OCI-LY7 (cell line): ENCODE data around the gene ALG14. TPM values are rescaled to one million over a fixed set of nuclear protein-coding genes. Genes with fewer than 3 reads are reported as not detected.

Experiments used
- BruUV-seq: library from RNA; stranded (reverse); fragments of 400-500 nt; replicated peaks from 2 replicates; lab custom pipeline; 2021; lab: Mats Ljungman, UMichigan
- CTCF ChIA-PET: fragments of 300-600 bp; sonication (Branson Sonifier 250); formaldehyde crosslinking; loops from one replicate; lab custom pipeline; 2022; ENCODE audit warnings: antibody characterized with exemption; ENCODE audit not compliant: unreplicated experiment; lab: Charles Lee
- POLR2A ChIA-PET: fragments of 300-600 bp; sonication (Branson Sonifier 250); formaldehyde crosslinking; loops from one replicate; lab custom pipeline; 2022; ENCODE audit warnings: antibody characterized with exemption; lab: Charles Lee
- DNase-seq: peaks from one replicate; pipeline ENCODE4 v3.0.0-alpha.2; 2015; ENCODE audit warnings: low spot score
- H2AFZ ChIP-seq: fragments of 200-600 bp; sonication (generic), shearing (Covaris generic); 2 replicates; pipeline ENCODE4 v1.6.1; 2014; ENCODE audit warnings: mild to moderate bottlenecking, antibody characterized with exemption, low read length, moderate library complexity
- H3K27ac ChIP-seq: fragments of 200-600 bp; sonication (generic); 2 replicates; pipeline ENCODE4 v1.5.1; 2014; ENCODE audit warnings: mixed run types, low read depth, mild to moderate bottlenecking, moderate library complexity, low read length, inconsistent platforms; ENCODE audit not compliant: poor library complexity, severe bottlenecking
- H3K36me3 ChIP-seq: fragments of 200-600 bp; sonication (generic); 2 replicates; pipeline ENCODE4 v1.6.1; 2014; ENCODE audit warnings: mild to moderate bottlenecking, antibody characterized with exemption, low read length, moderate library complexity, mixed read lengths; ENCODE audit not compliant: insufficient read depth
- H3K4me1 ChIP-seq: fragments of 200-600 bp; sonication (generic); 2 replicates; pipeline ENCODE4 v1.5.1; 2014; ENCODE audit warnings: mild to moderate bottlenecking, low read length; ENCODE audit not compliant: insufficient read depth, poor library complexity, severe bottlenecking
- H3K4me2 ChIP-seq: fragments of 200-600 bp; sonication (generic); 2 replicates; pipeline ENCODE4 v1.6.1; 2014; ENCODE audit warnings: mild to moderate bottlenecking, low read length
- H3K4me3 ChIP-seq: fragments of 200-600 bp; sonication (generic); 2 replicates; pipeline ENCODE4 v1.5.1; 2014; ENCODE audit warnings: mild to moderate bottlenecking, low read depth, low read length; ENCODE audit not compliant: poor library complexity, severe bottlenecking
- H3K79me2 ChIP-seq: fragments of 200-600 bp; sonication (generic); 2 replicates; pipeline ENCODE4 v1.6.1; 2016; ENCODE audit warnings: low read depth, mild to moderate bottlenecking, low read length, moderate library complexity, mixed read lengths; ENCODE audit not compliant: insufficient read depth
- H3K9me2 ChIP-seq: fragments of 200-600 bp; sonication (generic); 2 replicates; pipeline ENCODE4 v1.6.1; 2016; ENCODE audit warnings: mild to moderate bottlenecking, low read length, mixed read lengths; ENCODE audit not compliant: insufficient read depth
- H3K9me3 ChIP-seq: fragments of 200-600 bp; sonication (generic); 2 replicates; pipeline ENCODE4 v1.6.1; 2014; ENCODE audit warnings: mild to moderate bottlenecking, mixed run types, low read length, mixed read lengths
- H4K20me1 ChIP-seq: fragments of 200-600 bp; sonication (generic); 2 replicates; pipeline ENCODE4 v1.6.1; 2014; ENCODE audit warnings: mild to moderate bottlenecking, antibody characterized with exemption, low read length, moderate library complexity, mixed read lengths; ENCODE audit not compliant: insufficient read depth
- EZH2phosphoT487 ChIP-seq: fragments of 200-600 bp; sonication (generic); IDR thresholded peaks from 2 replicates; pipeline ENCODE4 v1.6.1; 2018; ENCODE audit warnings: low read depth, borderline replicate concordance, mild to moderate bottlenecking, mixed run types, antibody characterized with exemption, low read length, moderate library complexity, mixed read lengths
- intact Hi-C: fragments of 100-400 bp; cut with micrococcal nuclease; formaldehyde crosslinking; loops from one replicate; pipeline ENCODE4 v1.10.0; 2022; ENCODE audit not compliant: unreplicated experiment
- total RNA-seq, 2 experiments: library from RNA; depleted of rRNA in 1 of 2; stranded (reverse); fragments of >200 nt in 1 of 2; shearing (Covaris generic) in 1 of 2; gene quantifications; 2 replicates each; pipeline ENCODE4 v1.2.3, GENCODE V29; 2014 to 2022
- TF ChIP-seq, protein P1 (sequence below): fragments of 200-600 bp; sonication (generic); conservative IDR thresholded peaks from 2 replicates; pipeline ENCODE4 v1.5.1; 2014; ENCODE audit warnings: mild to moderate bottlenecking, antibody characterized with exemption, low read length, moderate library complexity, mixed read lengths

Gene ALG14
- total RNA-seq, 2 experiments from 2014 or later, result 1.6 to 8.3 TPM

DNA sequence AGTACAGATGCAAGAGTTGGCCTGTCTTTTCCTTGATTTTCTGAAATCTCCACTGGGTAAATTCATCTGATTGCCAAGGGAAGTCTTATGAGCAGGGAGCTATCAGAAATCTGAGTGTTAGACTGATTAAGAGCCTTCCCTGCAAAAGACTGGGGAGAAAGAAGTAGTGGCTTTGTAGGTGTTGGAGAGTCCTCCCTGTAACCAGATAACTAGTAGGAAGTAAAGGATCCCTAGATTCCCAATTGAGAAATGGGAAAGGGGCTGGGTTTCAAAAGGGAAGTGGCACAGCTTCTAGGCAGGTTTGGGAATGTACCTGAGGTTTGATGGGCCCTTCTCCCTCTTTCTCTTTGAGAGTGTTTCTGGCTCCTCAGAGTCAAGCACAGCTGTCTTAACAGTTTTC, 46.5 kb upstream of the ALG14 start:
- Histone ChIP-seq H3K36me3 (no peaks in the 10 kb centered on the region), H3K9me2 (no peaks in the 10 kb centered on the region), H3K4me3 (no peak overlapping the region), H3K27ac (no peak overlapping the region), H3K79me2 (no peaks in the 10 kb centered on the region), H3K4me1 (peaks cover 5% of the 10 kb centered on the region), H3K9me3 (no peaks in the 10 kb centered on the region), H2AFZ (no peak overlapping the region), H4K20me1 (no peaks in the 10 kb centered on the region), H3K4me2 (no peak overlapping the region)
- DNase-seq, result no peak
- CTCF ChIA-PET, result no interaction called here
- no TSS peak for BruUV-seq
- intact Hi-C loops, result no loop called here
- POLR2A ChIA-PET, result interaction anchor here (1.8 kb wide), 1 partner anchor 16 kb away, joined by 4 read pairs; no protein-coding TSS in a partner anchor
- no peak for TF ChIP-seq EZH2phosphoT487
- TF ChIP-seq, protein P1, sequence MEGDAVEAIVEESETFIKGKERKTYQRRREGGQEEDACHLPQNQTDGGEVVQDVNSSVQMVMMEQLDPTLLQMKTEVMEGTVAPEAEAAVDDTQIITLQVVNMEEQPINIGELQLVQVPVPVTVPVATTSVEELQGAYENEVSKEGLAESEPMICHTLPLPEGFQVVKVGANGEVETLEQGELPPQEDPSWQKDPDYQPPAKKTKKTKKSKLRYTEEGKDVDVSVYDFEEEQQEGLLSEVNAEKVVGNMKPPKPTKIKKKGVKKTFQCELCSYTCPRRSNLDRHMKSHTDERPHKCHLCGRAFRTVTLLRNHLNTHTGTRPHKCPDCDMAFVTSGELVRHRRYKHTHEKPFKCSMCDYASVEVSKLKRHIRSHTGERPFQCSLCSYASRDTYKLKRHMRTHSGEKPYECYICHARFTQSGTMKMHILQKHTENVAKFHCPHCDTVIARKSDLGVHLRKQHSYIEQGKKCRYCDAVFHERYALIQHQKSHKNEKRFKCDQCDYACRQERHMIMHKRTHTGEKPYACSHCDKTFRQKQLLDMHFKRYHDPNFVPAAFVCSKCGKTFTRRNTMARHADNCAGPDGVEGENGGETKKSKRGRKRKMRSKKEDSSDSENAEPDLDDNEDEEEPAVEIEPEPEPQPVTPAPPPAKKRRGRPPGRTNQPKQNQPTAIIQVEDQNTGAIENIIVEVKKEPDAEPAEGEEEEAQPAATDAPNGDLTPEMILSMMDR, result no peak

DNA sequence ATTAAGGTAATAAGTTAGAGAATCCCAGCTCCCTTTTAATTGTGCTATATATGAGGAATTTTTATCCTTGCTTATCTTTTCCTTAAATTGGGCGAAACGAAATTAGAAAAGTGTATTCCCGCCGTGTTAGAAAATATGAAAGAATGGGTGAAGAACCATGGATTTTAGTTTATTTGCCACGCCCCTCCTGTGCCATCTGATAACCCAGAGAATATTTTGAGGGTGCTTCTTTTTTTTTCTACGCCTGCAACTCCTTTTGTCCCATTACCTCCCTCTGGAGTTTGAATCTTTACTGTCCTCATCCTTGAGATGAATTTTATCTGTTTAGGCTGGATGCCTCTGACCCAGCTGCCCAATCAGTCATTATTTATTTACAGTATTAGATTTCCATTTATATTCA, 46.0 kb upstream of the ALG14 start:
- ChIA-PET CTCF (no interaction called here), POLR2A (interaction anchor here (1.8 kb wide), 1 partner anchor 17 kb away, joined by 4 read pairs; no protein-coding TSS in a partner anchor)
- no TSS peak for BruUV-seq
- Histone ChIP-seq H3K79me2 (no peaks in the 10 kb centered on the region), H3K4me3 (no peak overlapping the region), H3K27ac (no peak overlapping the region), H3K4me2 (no peak overlapping the region), H3K4me1 (peaks cover 5% of the 10 kb centered on the region), H2AFZ (no peak overlapping the region), H3K36me3 (no peaks in the 10 kb centered on the region), H3K9me2 (no peaks in the 10 kb centered on the region), H3K9me3 (no peaks in the 10 kb centered on the region), H4K20me1 (no peaks in the 10 kb centered on the region)
- intact Hi-C loops, result no loop called here
- DNase-seq, result no peak
- TF ChIP-seq EZH2phosphoT487, result no peak
- TF ChIP-seq, protein P1, result no peak

DNA sequence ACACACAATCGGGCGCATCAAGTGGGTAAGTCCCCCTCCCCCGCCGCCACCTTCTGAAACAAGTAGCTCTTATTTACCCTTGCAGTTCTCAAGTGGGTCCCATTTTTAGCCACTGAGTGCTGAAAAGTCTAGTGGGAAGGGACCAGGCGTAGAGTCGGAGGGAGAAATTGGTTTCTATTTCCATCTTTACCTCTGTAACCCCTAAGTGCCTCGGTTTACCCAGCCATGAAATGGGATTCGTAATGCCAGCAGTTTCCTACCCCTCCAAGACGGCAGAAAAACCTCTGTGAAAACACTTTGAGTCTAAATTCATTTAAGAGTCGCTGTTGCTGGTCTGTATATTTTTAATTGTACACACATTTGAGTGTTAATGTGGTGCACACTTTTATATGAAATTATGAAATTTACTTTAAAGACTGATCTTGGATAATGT, 45.3 kb upstream of the ALG14 start:
- ChIA-PET CTCF (interaction anchor here (0.6 kb wide), 2 partner anchors 15 to 116 kb away, joined by 5 to 6 read pairs; no protein-coding TSS in a partner anchor), POLR2A (interaction anchor here (1.8 kb wide), 1 partner anchor 18 kb away, joined by 4 read pairs; no protein-coding TSS in a partner anchor)
- Histone ChIP-seq H3K9me2 (no peaks in the 10 kb centered on the region), H2AFZ (no peak overlapping the region), H3K4me1 (peaks cover 5% of the 10 kb centered on the region), H3K4me3 (no peak overlapping the region), H3K9me3 (no peaks in the 10 kb centered on the region), H3K27ac (no peak overlapping the region), H4K20me1 (no peaks in the 10 kb centered on the region), H3K79me2 (no peaks in the 10 kb centered on the region), H3K36me3 (no peaks in the 10 kb centered on the region), H3K4me2 (no peak overlapping the region)
- no peak for DNase-seq
- TF ChIP-seq EZH2phosphoT487, result no peak
- TF ChIP-seq, protein P1, result no peak
- intact Hi-C loops, result no loop called here
- no TSS peak for BruUV-seq
